Stimulated activated CD4-positive, alpha-beta T cell treated with anti-CD3 and anti-CD28 coated beads, Interleukin-15, amount 100 ng/mL, for 1 hour (primary cell): Measurements from ENCODE around the gene ZNF490.
"Not testable (repeated sequence)": the region's sequence is repeated elsewhere in the genome, so short reads cannot be mapped to it uniquely, and the experiment has no call there.

Experiments
- DNase-seq, 2 donors: peaks; one replicate each; pipeline ENCODE4 v3.0.0-alpha.2; 2020; ENCODE audit warnings: low read depth in 1 of 2, low spot score in 1 of 2

ZNF490 gene

GRCh38 chr19:12610540-12611360, at the start of gene ZNF490, which contains the start of gene ZNF791:
Gene ZNF490, minus strand, starts transcription at chr19:12610813. Its CDS starts 133 bp downstream, at chr19:12610680.
Gene ZNF791, plus strand, starts transcription at chr19:12610920. Its CDS starts 160 bp downstream, at chr19:12611080.
- peak; percentile 86 to 91 for DNase-seq

GRCh38 chr19:12657966-12658365, 47.4 kb upstream of the ZNF490 start:
- no peak for DNase-seq

DNA sequence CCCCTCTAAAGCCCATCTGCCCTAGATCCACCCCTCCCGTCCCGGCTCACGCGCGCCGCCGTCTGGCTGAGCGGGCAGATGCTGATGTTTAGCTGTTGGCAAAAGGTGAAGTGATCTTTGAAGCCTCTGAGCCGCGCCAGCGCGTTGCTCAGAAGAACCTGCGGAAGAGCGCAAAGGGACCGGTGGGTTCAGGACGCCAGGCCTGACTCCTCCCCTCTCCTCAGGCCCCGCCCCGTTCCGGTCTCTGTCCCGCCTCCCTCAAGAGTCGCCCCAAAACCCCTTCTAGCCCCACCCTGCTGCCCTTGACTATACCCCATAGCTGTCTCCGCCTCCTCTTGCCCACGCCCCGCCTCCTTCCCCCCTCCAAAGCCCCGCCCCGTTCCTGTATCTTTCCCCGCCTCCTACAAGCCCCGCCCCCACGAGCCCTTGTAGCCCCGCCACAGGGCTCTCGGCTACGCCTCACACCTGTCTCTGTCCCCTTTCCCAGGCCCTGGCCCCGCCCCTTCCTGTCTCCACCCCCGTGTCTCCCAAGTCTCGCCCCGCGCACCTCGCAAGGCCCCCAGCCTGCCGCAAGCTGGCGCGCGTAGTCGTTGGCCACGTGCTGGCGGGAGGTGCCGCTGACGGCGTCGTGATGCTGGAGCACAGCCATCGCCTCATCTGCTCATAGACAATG, 46.4 kb upstream of the ZNF490 start:
- no peak for DNase-seq

- no peak for DNase-seq
Measured at GRCh38 chr19:12655546-12655945, 44.9 kb upstream of the ZNF490 start.

DNA sequence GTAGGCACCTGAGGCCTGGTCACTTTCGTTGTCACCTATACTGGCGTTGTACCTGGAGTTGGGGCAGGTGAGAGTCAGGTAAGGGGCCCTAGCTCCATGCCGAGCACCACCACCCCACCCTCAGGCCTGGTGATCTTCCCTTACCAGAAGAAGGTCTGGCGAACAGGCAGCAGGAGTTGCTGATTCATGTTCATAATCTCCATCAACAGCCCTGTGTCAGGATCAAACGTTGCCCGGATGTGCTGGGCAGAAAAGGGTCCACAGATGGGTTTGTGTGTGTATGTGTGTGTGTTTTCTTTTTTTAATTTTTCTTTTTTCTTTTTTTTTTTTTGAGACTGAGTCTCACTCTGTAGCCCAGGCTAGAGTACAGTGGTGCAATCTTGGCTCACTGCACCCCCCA, 41.6 kb upstream of the ZNF490 start:
- DNase-seq, result no peak

DNA sequence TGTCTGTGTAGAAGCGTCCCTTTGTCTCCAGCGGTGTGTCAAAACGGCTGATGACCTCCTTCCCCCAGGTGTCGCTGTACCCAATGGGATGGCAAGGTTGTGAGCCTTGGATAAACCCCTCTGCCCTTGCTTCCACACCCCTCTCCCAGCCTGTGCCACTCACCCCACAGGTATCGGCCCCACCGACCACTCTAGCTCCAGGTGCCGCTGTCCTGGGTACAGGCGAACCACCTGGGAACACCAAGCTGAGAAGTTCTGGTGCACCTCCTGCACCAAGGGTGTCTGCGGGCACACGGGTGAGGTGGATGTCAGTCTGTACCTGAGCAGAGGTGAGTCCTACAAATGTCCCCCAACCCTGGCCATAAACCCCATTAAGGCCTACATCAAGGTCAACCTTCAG, 39.3 kb upstream of the ZNF490 start:
- no peak for DNase-seq

DNA sequence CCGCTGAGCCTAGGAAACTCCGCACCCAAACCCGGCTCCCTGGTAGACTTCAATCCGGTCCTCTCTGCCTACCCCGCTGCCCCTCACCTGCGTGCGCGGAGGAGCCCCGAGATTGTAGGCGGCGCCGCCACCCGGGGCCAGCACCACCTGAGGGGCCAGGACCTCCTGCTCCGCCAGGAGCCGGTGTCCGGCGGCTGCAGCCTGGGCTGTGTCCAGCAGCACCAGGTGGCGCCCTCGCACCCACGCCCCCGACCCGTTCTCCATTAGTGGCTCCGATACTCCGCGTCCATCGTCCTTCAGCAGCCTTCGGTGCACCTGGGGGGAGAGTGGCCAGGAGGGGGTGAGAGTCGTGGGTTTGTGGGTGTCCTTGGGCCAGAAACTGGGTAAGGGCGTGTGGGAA, 37.5 kb upstream of the ZNF490 start:
- no peak for DNase-seq

DNA sequence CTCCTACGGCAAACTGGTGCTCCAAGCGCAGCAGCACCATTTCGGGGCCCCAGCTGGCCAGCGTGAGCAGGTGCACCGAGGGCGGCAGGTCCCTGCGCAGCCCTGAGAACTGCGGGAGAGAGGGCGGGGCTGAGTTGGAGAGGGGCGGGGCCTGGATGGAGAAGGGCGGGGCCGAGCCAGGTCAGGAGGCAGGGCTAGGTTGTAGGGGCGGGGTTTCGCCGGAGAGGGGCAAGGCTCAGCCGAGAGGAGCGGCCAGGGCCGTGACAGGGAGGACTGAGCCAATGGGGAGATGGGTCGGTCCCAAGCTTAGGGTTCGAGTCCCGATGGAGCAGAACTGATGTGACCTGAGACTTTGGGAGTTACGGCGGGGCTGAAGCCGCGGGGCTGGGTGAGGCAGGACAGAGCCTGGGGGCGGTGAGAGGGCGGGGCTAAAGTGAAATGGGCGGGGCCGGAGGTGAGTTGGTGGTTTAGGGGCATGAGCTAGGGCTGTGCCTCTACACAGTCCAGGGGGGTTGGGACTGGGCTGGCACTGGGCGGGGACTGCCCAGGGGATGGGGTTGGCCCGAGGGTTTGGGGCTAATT, 37.0 kb upstream of the ZNF490 start:
- no peak for DNase-seq

- DNase-seq, result no peak
Measured at GRCh38 chr19:12647047-12647446, 36.4 kb upstream of the ZNF490 start.

GRCh38 chr19:12646551-12646950, 35.9 kb upstream of the ZNF490 start:
- no peak for DNase-seq

DNA sequence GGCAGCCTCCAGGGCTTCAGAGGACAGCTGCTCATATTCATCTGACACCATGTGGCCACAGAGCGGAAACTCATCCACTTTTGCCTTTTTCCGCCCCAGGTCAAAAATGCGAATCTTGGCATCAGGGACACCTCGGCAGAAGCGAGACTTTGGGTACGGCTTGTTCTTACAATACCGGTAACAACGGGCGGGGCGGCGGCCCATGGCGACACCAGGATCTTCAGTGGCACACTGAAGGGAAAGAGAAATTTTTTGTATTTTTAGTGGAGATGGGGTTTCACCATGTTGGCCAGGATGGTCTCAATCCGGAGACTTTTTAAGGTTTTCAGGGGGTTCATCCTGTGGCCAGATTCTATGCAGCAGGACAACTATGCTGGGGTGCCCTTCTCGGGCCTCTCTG, 33.1 kb upstream of the ZNF490 start:
- DNase-seq, result not testable (repeated sequence)

DNA sequence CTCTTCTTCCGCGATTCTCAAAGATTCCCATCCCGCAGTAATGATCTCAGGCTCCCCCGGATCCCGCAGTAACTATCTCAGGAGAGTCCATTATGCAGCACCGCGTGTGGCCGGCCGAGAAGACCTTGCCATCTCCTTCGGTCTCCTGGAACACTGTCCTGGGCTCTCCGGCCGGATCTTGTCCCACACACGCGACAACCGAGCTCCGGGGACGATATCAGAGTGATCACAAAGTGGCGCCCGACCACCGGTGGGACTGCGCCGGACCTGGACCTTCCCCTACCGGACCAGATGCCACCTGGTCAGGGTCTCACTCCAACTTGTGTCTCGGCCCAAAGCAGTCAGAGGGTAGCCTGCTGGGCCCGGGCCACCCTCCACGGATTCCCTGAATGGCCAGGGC, 31.9 kb upstream of the ZNF490 start:
- DNase-seq, result no peak

GRCh38 chr19:12641456-12641855, 30.8 kb upstream of the ZNF490 start:
- no peak for DNase-seq

DNA sequence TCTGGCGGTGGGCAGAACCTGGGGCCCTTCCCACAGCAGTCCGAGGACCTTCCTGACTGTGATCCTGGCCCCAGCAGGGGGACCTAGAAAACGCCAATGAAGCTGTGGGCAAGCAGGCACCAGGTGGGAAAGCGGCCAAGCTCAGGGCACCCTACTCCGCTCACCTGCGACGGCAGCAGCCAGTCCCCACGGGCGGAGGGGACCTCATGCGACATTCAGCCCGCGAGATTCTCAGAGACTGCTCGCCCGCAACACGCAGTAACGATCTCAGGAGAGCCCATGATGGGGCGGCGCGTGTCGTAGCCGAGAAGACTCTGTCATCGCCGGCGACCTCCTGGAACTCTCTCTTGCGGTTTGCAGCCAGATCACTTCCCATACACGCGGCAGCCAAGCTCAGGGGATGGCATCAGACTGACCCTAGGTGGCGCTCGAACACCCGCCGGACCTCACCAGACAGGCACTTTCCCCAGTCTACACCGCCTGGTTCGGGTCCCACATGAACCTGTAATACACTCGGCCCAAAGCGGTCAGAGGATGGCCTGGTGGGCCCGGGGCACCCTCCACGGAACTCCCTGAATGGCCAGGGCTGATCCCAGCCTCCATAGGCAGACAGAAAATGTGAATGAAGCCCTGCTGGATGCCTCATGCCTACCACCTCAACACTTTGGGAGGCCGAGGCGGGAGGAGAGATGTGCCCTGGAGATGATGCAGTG, 29.4 kb upstream of the ZNF490 start:
- DNase-seq, result peak; percentile 75

- DNase-seq, result no peak
Measured at GRCh38 chr19:12638611-12639182, 28.1 kb upstream of the ZNF490 start.

- DNase-seq, result no peak
Measured at GRCh38 chr19:12636631-12637030, 26.0 kb upstream of the ZNF490 start.

DNA sequence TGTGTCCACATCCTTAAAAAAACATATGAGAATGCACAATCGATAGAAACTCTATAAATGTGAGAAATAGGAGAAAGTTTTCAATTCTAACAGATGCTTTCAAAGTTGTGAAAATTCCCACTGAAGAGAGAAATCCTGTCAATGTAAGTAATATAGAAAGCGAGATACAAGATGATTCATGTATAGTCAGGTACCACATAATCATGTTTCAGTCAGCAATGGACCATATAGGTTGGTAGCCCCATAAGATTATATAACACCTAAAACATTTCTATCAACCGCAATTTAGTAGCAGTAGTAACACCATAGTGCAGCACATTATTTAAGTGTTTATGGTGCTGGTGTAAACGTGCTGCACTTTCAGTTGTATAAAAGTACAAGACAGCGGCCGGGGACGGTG, 18.6 kb upstream of the ZNF490 start:
- no peak for DNase-seq

GRCh38 chr19:12628040-12629022, 17.7 kb upstream of the ZNF490 start:
- DNase-seq, result no peak

GRCh38 chr19:12626958-12627357, 16.3 kb upstream of the ZNF490 start:
- DNase-seq, result no peak
